Cardiac fibroblast (primary cell): ENCODE results near the gene BLVRA.
"Not testable (repeated sequence)": the region's sequence is repeated elsewhere in the genome, so short reads cannot be mapped to it uniquely, and the experiment has no call there.

ENCODE experiments used
- DNase-seq, 2 donors: peaks; one replicate each; pipeline versions ENCODE4 v3.0.0 to v3.0.0-alpha.2; 2010; ENCODE audit warnings: low read depth in 2 of 2
- H3K4me3 ChIP-seq, 2 donors: replicated peaks in 1 of 2; 1 replicate in 1 of 2; 2 replicates in 1 of 2; pipeline ENCODE4 v1.5.1; 2011; ENCODE audit warnings: low read depth in 2 of 2, low read length in 2 of 2, mild to moderate bottlenecking in 2 of 2, moderate library complexity in 1 of 2
- CTCF ChIP-seq: IDR thresholded peaks from one replicate; pipeline ENCODE4 v1.5.1; 2011; ENCODE audit warnings: low read depth, mild to moderate bottlenecking, low read length, inconsistent platforms

BLVRA gene

DNA sequence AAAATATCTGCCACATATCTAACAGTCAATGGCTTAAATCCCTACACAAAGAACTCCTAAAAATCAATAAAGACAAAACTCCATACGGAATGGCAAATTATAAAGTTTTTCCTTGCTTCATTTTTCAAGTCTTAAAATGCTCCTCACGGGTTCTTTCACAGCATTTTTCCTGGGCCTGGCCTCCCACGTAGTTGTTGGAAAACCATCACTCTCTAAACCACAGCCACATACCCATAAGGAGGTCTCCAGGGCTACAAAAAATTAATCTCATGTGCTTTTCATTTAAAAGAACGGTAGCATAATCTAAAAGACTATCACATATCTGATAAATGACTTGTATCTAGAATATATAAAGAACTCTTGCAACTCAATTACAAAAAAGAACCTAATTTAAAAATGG lies 32.0 kb upstream of the BLVRA start:
- no peak for DNase-seq
- no peak for TF ChIP-seq CTCF
- no peak overlapping the region for H3K4me3 ChIP-seq

DNA sequence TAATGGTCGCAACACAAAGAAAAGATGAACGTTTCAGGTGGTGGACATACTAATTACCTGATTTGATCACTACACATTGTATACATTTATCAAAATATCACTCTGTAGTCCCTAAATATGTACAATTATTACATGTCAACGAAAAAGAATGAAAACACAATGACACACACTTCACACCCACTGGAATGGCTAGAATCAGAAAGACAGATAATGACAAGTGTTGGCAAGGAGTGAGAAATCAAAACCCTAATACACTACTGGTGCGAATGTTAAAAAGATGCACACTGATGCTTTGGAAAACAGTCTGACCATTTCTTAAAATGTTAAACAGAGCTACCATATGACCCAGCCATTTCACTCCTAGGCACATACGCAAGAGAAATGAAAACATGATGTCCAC lies 31.5 kb upstream of the BLVRA start:
- no peak overlapping the region for H3K4me3 ChIP-seq
- no peak for DNase-seq
- TF ChIP-seq CTCF = no peak

- TF ChIP-seq CTCF = no peak
- no peak for DNase-seq
- no peak overlapping the region for H3K4me3 ChIP-seq
These were observed 31.0 kb upstream of the BLVRA start for GRCh38 chr7:43727494-43727893.

GRCh38 chr7:43729214-43729923 lies 29.1 kb upstream of the BLVRA start, which contains the start of gene COA1:
COA1 (minus strand) TSS chr7:43729523; CDS start chr7:43648614, 80,909 bp downstream.
- H3K4me3 ChIP-seq = peak within 1 kb of the TSS; percentile 76 to 85
- DNase-seq = peak; percentile 94 to 95
- no peak for TF ChIP-seq CTCF

GRCh38 chr7:43729924-43730248 lies 28.6 kb upstream of the BLVRA start:
- no peak for TF ChIP-seq CTCF
- DNase-seq = no peak

DNA sequence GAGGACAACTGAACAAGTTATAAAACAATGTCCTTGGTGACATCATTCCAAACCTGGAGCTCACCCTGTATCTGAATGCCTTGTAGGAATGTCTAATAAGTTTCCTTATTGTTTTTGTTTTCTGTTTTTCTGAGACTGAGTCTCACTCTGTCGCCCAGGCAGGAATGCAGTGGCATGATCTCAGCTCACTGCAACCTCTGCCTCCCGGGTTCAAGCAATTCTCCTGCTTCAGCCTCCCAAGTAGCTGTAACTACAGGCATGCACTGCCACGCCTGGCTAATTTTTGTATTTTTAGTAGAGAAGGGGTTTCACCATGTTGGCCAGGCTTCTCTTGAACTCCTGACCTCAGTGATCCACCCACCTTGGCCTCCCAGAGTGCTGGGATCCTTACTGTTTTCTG lies 27.0 kb upstream of the BLVRA start:
- H3K4me3 ChIP-seq = not testable (repeated sequence)

More at GRCh38 chr7:43729924-43730248, 28.6 kb upstream of the BLVRA start:
- H3K4me3 ChIP-seq = peak overlapping the region; percentile 76 to 85

GRCh38 chr7:43734575-43735332 lies 23.7 kb upstream of the BLVRA start:
- not testable (repeated sequence) for H3K4me3 ChIP-seq, DNase-seq

More for the DNA sequence above, 27.0 kb upstream of the BLVRA start:
- not testable (repeated sequence) for DNase-seq
